Natural killer cell (primary cell): Measurements from ENCODE around the gene FOXS1. TPM values are rescaled to one million over a fixed set of nuclear protein-coding genes. Genes with fewer than 3 reads are reported as not detected.

Experiments used
- ATAC-seq, 3 donors: fragments of 150-1000 bp in 2 of 3; fragments of 200-7000 bp in 1 of 3; cut with Tn5 transposase; 1 replicate in 1 of 3; 2 replicates in 2 of 3; pipeline ENCODE4 v1.10.0; 2021; ENCODE audit warnings: mild to moderate bottlenecking in 2 of 3, moderate library complexity in 2 of 3
- DNase-seq, 2 donors: peaks; one replicate each; pipeline versions ENCODE4 v3.0.0 to v3.0.0-alpha.2; 2013 to 2021; ENCODE audit warnings: mixed read lengths in 1 of 2
- H3K27ac ChIP-seq: one replicate; pipeline ENCODE4 v1.5.1; 2013; ENCODE audit warnings: mild to moderate bottlenecking, low read length
- H3K27me3 ChIP-seq: one replicate; pipeline ENCODE4 v1.6.1; 2013; ENCODE audit warnings: low read length; ENCODE audit not compliant: control insufficient read depth, insufficient read depth
- H3K36me3 ChIP-seq: one replicate; pipeline ENCODE4 v1.6.1; 2013; ENCODE audit warnings: low read length; ENCODE audit not compliant: control insufficient read depth, insufficient read depth
- H3K4me1 ChIP-seq: one replicate; pipeline ENCODE4 v1.6.1; 2013; ENCODE audit warnings: low read length; ENCODE audit not compliant: control insufficient read depth, insufficient read depth
- H3K4me3 ChIP-seq: one replicate; pipeline ENCODE4 v1.5.1; 2013; ENCODE audit warnings: low read length
- H3K9me3 ChIP-seq: one replicate; pipeline ENCODE4 v1.6.1; 2013; ENCODE audit warnings: low read length; ENCODE audit not compliant: control insufficient read depth, insufficient read depth
- H3K27ac Mint-ChIP-seq, 2 donors: one replicate each; pipeline ENCODE4 v1.8.0; 2022; ENCODE audit warnings: mild to moderate bottlenecking in 2 of 2, mixed read lengths in 2 of 2, moderate library complexity in 1 of 2
- H3K27me3 Mint-ChIP-seq, 2 donors: one replicate each; pipeline ENCODE4 v1.8.0; 2022; ENCODE audit warnings: low read depth in 2 of 2, mixed read lengths in 2 of 2
- H3K36me3 Mint-ChIP-seq: one replicate; pipeline ENCODE4 v1.8.0; 2022; ENCODE audit warnings: mixed read lengths
- H3K4me1 Mint-ChIP-seq, 2 donors: one replicate each; pipeline ENCODE4 v1.8.0; 2022; ENCODE audit warnings: mixed read lengths in 2 of 2
- H3K4me3 Mint-ChIP-seq: one replicate; pipeline ENCODE4 v1.8.0; 2022; ENCODE audit warnings: mild to moderate bottlenecking, moderate library complexity, mixed read lengths
- H3K9me3 Mint-ChIP-seq, 2 donors: one replicate each; pipeline ENCODE4 v1.8.0; 2022; ENCODE audit warnings: mixed read lengths in 2 of 2
- CTCF ChIP-seq: fragments of 200-600 bp; IDR thresholded peaks from one replicate; pipeline ENCODE4 v1.8.0; 2022; ENCODE audit warnings: antibody characterized with exemption
- WGBS: methylation state at CpG from one replicate; pipeline ENCODE4 v1.1.7; 2013; ENCODE audit warnings: missing lambda C conversion rate; ENCODE audit not compliant: insufficient coverage; 5-methylcytosine and 5-hydroxymethylcytosine counted together
- intact Hi-C: fragments of 100-400 bp; cut with micrococcal nuclease; formaldehyde crosslinking; loops from one replicate; pipeline ENCODE4 v1.14.2; 2022
- total RNA-seq, 4 donors: library from RNA; stranded (reverse); fragments of 120-200 nt in 1 of 4; gene quantifications; one replicate each; pipeline versions ENCODE4 v1.2.3 to v1.2.4, GENCODE V29; 2013 to 2022

FOXS1 gene
- total RNA-seq, 3 donors from 2014 or later (not counting 1 experiment from before 2014, with no cell fraction given), result not detected

DNA sequence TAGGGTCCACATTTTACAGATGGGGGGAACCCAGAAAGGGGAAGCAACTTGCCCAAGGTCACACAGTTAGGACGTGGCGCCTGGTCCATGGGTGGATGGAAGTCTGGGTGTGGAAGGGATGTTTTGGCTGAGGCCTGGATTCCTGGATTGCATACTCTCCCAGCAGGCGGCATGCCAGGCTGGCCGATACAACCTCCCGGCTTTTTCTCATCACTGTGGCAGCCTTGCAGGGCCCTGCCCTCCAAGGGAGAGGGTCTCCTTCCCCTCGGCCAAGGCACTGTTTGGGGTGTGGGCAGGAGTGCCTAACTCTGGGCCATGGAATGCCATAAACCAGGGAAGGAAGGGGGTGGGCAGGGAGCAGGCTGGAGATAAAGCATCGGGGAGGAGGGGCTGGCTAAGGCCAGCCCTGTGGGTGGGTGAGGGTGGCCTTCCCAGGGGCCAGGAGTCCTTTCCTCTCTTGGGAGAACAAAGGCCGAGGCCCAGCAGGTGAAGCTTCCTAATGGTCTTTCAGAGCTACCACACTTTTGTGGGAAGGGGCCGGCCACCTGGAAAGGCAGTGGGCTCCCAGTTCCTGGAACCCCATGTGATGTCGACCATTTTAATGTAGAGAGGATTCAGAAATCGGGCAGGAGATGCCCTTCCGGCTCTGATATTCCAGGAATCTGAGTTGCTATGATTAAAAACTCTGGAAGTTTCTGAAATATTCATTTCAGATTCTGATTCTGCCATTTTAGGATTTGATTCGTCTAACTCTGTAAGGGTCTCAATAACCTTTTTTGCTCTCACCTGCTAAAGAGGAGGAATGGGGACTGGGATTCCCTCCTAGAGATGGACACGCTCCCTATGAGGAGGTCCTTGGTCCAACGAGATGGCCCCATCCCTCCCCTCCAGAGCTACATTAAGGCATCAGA is 4.2 kb downstream of the FOXS1 start:
- DNase-seq (no peak), ATAC-seq (no peak)
- H3K9me3 Mint-ChIP-seq, result no peaks in the 10 kb centered on the region
- intact Hi-C loops, result no loop called here
- Histone ChIP-seq H3K27me3 (peaks cover 5% of the 10 kb centered on the region), H3K27ac (no peak overlapping the region), H3K4me1 (peaks cover 21% of the 10 kb centered on the region), H3K4me3 (no peak overlapping the region), H3K9me3 (no peaks in the 10 kb centered on the region), H3K36me3 (no peaks in the 10 kb centered on the region)
- WGBS, result 85% methylated on average over 15 of the region's 15 CpGs
- no peak for TF ChIP-seq CTCF
- no peaks in the 10 kb centered on the region for H3K27me3 Mint-ChIP-seq
- peaks cover 6% of the 10 kb centered on the region in 2 donors for H3K4me1 Mint-ChIP-seq
- H3K4me3 Mint-ChIP-seq, result no peak overlapping the region
- H3K36me3 Mint-ChIP-seq, result no peaks in the 10 kb centered on the region
- no peak overlapping the region for H3K27ac Mint-ChIP-seq

GRCh38 chr20:31839782-31840487 is 5.5 kb downstream of the FOXS1 start:
- intact Hi-C loops, result no loop called here
- Mint-ChIP-seq H3K36me3 (no peaks in the 10 kb centered on the region), H3K27me3 (no peaks in the 10 kb centered on the region), H3K4me3 (no peak overlapping the region), H3K9me3 (no peaks in the 10 kb centered on the region), H3K27ac (no peak overlapping the region), H3K4me1 (peaks cover 18% of the 10 kb centered on the region in 2 donors)
- peaks cover 5% of the 10 kb centered on the region for H3K27me3 ChIP-seq
- H3K4me3 ChIP-seq, result no peak overlapping the region
- DNase-seq (no peak), ATAC-seq (no peak)
- no peaks in the 10 kb centered on the region for H3K9me3 ChIP-seq
- WGBS, result 76% methylated on average over 5 of the region's 5 CpGs
- no peak for TF ChIP-seq CTCF
- H3K27ac ChIP-seq, result no peak overlapping the region
- H3K36me3 ChIP-seq, result no peaks in the 10 kb centered on the region
- peaks cover 33% of the 10 kb centered on the region for H3K4me1 ChIP-seq

- no peaks in the 10 kb centered on the region for H3K9me3 ChIP-seq
- H3K27me3 ChIP-seq, result peaks cover 5% of the 10 kb centered on the region
- H3K27ac ChIP-seq, result no peak overlapping the region
- H3K27me3 Mint-ChIP-seq, result no peaks in the 10 kb centered on the region
- no peaks in the 10 kb centered on the region for H3K36me3 Mint-ChIP-seq
- ATAC-seq (no peak), DNase-seq (no peak)
- H3K4me3 ChIP-seq, result no peak overlapping the region
- H3K36me3 ChIP-seq, result no peaks in the 10 kb centered on the region
- H3K9me3 Mint-ChIP-seq, result no peaks in the 10 kb centered on the region
- H3K4me3 Mint-ChIP-seq, result no peak overlapping the region
- TF ChIP-seq CTCF, result no peak
- peaks cover 21 to 23% of the 10 kb centered on the region in 2 donors for H3K4me1 Mint-ChIP-seq
- H3K27ac Mint-ChIP-seq, result no peak overlapping the region
- peaks cover 43% of the 10 kb centered on the region for H3K4me1 ChIP-seq
- 85% methylated on average over 9 of the region's 9 CpGs for WGBS
- intact Hi-C loops, result no loop called here
Observed at GRCh38 chr20:31838646-31839292, 6.6 kb downstream of the FOXS1 start.
